Tongue (tissue), 2 donors: ENCODE results near the gene PLS1. TPM values are rescaled to one million over a fixed set of nuclear protein-coding genes. Genes with fewer than 3 reads are reported as not detected.
"Not testable (repeated sequence)": the region's sequence is repeated elsewhere in the genome, so short reads cannot be mapped to it uniquely, and the experiment has no call there.

Experiments
- DNase-seq: peaks from one replicate; pipeline ENCODE4 v3.0.0-alpha.2; 2015
- total RNA-seq: library from RNA; depleted of rRNA; stranded (reverse); fragments of >200 nt; gene quantifications from one replicate; pipeline ENCODE4 v1.2.3, GENCODE V29; 2014

Gene PLS1
- total RNA-seq, 1 donor from 2014 or later: 1.4 TPM

GRCh38 chr3:142694225-142694624, 98.0 kb downstream of the PLS1 start:
- no peak for DNase-seq

GRCh38 chr3:142705198-142705597, 109.0 kb downstream of the PLS1 start:
- peak; percentile 3 for DNase-seq

GRCh38 chr3:142706321-142707127, 110.3 kb downstream of the PLS1 start:
- DNase-seq: no peak

- no peak for DNase-seq
Measured at GRCh38 chr3:142709207-142709606, 113.0 kb downstream of the PLS1 start.

GRCh38 chr3:142714882-142715281, 118.7 kb downstream of the PLS1 start:
- not testable (repeated sequence) for DNase-seq

- no peak for DNase-seq
Measured at GRCh38 chr3:142716102-142716501, 119.9 kb downstream of the PLS1 start.

GRCh38 chr3:142723665-142723967, 127.4 kb downstream of the PLS1 start:
- no peak for DNase-seq

GRCh38 chr3:142723968-142724681, 127.9 kb downstream of the PLS1 start, which contains the start of gene TRPC1:
TRPC1 (plus strand) TSS chr3:142724034; CDS start chr3:142724560, 526 bp downstream.
- DNase-seq: peak; percentile 94

- peak; percentile 64 for DNase-seq
Measured at GRCh38 chr3:142724682-142725356, 128.6 kb downstream of the PLS1 start.

- peak; percentile 5 for DNase-seq
Measured at GRCh38 chr3:142725357-142725739, 129.2 kb downstream of the PLS1 start.

- DNase-seq: no peak
Measured at GRCh38 chr3:142726017-142726416, 129.8 kb downstream of the PLS1 start.

GRCh38 chr3:142732066-142732465, 135.9 kb downstream of the PLS1 start:
- DNase-seq: no peak

- no peak for DNase-seq
Measured at GRCh38 chr3:142734834-142735233, 138.6 kb downstream of the PLS1 start.

- DNase-seq: no peak
Measured at GRCh38 chr3:142735462-142735861, 139.3 kb downstream of the PLS1 start.

- DNase-seq: no peak
Measured at GRCh38 chr3:142738396-142738795, 142.2 kb downstream of the PLS1 start.

GRCh38 chr3:142746646-142747045, 150.5 kb downstream of the PLS1 start:
- no peak for DNase-seq

- DNase-seq: not testable (repeated sequence)
Measured at GRCh38 chr3:142750531-142750930, 154.3 kb downstream of the PLS1 start.

GRCh38 chr3:142752605-142753004, 156.4 kb downstream of the PLS1 start:
- not testable (repeated sequence) for DNase-seq

- DNase-seq: no peak
Measured at GRCh38 chr3:142754494-142754893, 158.3 kb downstream of the PLS1 start.
